PFSK-1 (cell line): Measurements from ENCODE around the gene KLHL7.

Experiments
- FOXP2 ChIP-seq: optimal IDR thresholded peaks from 2 replicates; pipeline ENCODE3; 2011; ENCODE audit warnings: borderline replicate concordance, control low read depth, inconsistent platforms; ENCODE audit not compliant: insufficient read depth; ENCODE audit errors: extremely low read length, extremely low read depth
- POLR2AphosphoS5 ChIP-seq: IDR thresholded peaks from 2 replicates; pipeline ENCODE4 v1.6.1; 2012; ENCODE audit warnings: low read depth, mild to moderate bottlenecking, control low read depth, low read length, moderate library complexity
- SIN3A ChIP-seq: IDR thresholded peaks from 2 replicates; pipeline ENCODE4 v1.6.1; 2012; ENCODE audit warnings: mild to moderate bottlenecking, low read length, moderate library complexity, borderline replicate concordance; ENCODE audit not compliant: insufficient read depth
- TAF1 ChIP-seq: IDR thresholded peaks from 2 replicates; pipeline ENCODE4 v1.6.1; 2012; ENCODE audit warnings: low read length, control low read depth, borderline replicate concordance; ENCODE audit not compliant: insufficient read depth
- TF ChIP-seq, protein P1 (sequence below), 2 experiments: IDR thresholded peaks; 2 replicates each; pipeline versions ENCODE4 v1.6.1 to v1.8.0; 2011 to 2012; ENCODE audit warnings: low read depth in 2 of 2, low read length in 2 of 2, control low read depth in 1 of 2, inconsistent platforms in 1 of 2, mild to moderate bottlenecking in 1 of 2, moderate library complexity in 1 of 2; ENCODE audit not compliant: insufficient read depth in 1 of 2

Gene KLHL7

DNA sequence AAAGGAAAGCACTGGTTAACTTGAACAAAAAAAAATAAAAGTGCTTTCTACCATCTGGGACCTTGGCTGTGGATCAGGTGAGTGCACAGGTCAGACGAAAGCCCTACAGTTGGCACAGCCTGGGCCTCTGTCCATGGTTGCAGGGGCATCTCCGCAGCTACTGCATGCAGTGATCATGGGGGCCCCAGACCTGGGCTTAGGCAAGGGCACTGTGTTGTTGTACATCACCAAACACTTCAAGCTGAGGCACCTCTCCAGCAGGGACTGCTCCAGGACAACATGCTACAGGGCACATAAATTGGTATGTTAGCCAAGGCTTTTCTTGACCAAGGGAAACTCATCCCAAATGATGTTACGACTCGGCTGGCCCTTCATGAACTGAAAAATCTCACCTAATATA is 23.5 kb downstream of the KLHL7 start:
- TF ChIP-seq POLR2AphosphoS5 (no peak), FOXP2 (no peak), SIN3A (no peak), TAF1 (no peak)
- TF ChIP-seq, protein P1, sequence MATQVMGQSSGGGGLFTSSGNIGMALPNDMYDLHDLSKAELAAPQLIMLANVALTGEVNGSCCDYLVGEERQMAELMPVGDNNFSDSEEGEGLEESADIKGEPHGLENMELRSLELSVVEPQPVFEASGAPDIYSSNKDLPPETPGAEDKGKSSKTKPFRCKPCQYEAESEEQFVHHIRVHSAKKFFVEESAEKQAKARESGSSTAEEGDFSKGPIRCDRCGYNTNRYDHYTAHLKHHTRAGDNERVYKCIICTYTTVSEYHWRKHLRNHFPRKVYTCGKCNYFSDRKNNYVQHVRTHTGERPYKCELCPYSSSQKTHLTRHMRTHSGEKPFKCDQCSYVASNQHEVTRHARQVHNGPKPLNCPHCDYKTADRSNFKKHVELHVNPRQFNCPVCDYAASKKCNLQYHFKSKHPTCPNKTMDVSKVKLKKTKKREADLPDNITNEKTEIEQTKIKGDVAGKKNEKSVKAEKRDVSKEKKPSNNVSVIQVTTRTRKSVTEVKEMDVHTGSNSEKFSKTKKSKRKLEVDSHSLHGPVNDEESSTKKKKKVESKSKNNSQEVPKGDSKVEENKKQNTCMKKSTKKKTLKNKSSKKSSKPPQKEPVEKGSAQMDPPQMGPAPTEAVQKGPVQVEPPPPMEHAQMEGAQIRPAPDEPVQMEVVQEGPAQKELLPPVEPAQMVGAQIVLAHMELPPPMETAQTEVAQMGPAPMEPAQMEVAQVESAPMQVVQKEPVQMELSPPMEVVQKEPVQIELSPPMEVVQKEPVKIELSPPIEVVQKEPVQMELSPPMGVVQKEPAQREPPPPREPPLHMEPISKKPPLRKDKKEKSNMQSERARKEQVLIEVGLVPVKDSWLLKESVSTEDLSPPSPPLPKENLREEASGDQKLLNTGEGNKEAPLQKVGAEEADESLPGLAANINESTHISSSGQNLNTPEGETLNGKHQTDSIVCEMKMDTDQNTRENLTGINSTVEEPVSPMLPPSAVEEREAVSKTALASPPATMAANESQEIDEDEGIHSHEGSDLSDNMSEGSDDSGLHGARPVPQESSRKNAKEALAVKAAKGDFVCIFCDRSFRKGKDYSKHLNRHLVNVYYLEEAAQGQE (IDR thresholded peaks at IDR 0.05; ENCODE audit: insufficient read depth in 1 of 2, low read depth in 2 of 2, low read length in 2 of 2) = no peak

DNA sequence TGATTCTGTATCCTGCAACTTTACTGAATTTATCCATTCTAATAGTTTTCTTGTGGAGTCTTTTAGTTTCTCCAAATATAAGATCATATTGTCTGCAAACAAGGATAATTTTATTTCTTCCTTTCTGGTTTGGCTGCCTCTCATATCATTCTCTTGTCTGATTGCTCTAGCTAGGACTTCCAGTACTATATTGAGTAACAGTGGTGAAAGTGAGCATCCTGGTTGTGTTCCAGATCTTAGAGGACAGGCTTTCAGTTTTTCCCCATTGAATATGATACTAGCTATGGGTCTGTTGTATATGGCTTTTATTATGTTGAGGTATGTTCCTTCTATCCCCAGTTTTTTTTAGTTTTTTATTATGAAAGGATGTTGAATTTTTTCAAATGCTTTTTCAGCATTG is 28.2 kb downstream of the KLHL7 start:
- no peak for TF ChIP-seq FOXP2
- no peak for TF ChIP-seq SIN3A
- no peak for TF ChIP-seq POLR2AphosphoS5

DNA sequence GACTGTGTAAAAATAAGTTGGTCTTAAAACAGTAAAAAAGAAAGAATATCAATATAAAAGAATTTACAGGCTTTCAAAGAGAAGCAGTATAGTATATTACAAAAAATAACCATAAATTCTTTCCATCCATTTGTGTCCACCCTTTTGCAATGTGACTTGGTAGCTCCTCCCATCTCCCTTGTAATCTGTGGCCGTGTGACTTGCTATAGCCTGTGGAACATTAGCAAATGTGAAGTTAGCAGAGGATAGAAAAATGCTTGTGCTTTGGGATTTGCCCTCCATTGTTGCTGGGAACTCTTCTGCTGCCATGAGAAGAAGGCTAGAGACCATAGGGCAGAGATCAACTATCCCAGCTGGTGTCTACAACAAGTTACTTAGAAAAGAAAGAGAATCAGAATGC is 30.2 kb downstream of the KLHL7 start:
- TF ChIP-seq FOXP2 (no peak), SIN3A (no peak)
- TF ChIP-seq, protein P1 (IDR thresholded peaks at IDR 0.05; ENCODE audit: insufficient read depth in 1 of 2, low read depth in 2 of 2, low read length in 2 of 2) = no peak

DNA sequence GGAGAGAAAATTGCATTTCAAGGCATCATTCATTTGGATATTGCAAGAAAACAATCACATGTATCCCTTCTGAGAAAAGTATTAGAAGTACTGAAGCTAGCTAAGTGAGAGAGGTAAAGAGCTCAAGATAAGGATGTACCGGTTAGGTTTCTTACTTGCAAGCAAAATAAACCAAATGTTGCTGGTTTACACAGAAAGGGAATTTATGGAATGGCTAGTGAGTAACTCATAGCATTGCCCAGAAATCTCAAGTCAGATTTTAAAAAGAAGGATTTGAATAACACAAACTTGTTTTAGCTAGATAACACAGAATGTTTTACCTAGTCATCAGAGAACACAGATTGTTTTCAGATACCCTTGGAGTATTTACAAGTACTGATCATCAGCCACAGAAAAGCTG is 30.6 kb downstream of the KLHL7 start:
- TF ChIP-seq FOXP2 = no peak
- no peak for TF ChIP-seq SIN3A
- no peak for TF ChIP-seq POLR2AphosphoS5
- TF ChIP-seq, protein P1 (IDR thresholded peaks at IDR 0.05; ENCODE audit: insufficient read depth in 1 of 2, low read depth in 2 of 2, low read length in 2 of 2) = no peak
- TF ChIP-seq TAF1 = no peak

DNA sequence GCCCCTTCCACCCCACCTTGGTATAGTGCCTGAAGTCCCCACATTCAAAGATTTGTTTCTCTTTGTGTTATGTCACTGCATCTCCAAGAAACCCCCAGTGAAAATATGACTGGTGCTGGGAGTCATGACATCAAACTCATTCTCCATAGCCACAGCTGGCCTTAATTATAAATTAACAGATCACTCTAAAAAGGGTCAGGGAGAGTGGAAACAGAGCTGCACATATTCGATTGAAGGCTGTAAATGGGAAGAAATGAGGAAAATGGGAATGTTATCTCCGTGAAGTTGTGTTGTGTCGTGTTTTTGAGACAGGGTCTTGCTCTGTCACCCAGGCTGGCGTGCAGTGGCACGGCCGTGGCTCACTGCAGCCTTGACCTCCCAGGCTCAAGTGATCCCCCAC is 52.1 kb downstream of the KLHL7 start:
- TF ChIP-seq FOXP2 (no peak), SIN3A (no peak), TAF1 (no peak), POLR2AphosphoS5 (no peak)
- TF ChIP-seq, protein P1 (IDR thresholded peaks at IDR 0.05; ENCODE audit: insufficient read depth in 1 of 2, low read depth in 2 of 2, low read length in 2 of 2) = no peak
